ENCODE measurements around the gene TPRN.

- TF ChIP-seq, protein P1, sequence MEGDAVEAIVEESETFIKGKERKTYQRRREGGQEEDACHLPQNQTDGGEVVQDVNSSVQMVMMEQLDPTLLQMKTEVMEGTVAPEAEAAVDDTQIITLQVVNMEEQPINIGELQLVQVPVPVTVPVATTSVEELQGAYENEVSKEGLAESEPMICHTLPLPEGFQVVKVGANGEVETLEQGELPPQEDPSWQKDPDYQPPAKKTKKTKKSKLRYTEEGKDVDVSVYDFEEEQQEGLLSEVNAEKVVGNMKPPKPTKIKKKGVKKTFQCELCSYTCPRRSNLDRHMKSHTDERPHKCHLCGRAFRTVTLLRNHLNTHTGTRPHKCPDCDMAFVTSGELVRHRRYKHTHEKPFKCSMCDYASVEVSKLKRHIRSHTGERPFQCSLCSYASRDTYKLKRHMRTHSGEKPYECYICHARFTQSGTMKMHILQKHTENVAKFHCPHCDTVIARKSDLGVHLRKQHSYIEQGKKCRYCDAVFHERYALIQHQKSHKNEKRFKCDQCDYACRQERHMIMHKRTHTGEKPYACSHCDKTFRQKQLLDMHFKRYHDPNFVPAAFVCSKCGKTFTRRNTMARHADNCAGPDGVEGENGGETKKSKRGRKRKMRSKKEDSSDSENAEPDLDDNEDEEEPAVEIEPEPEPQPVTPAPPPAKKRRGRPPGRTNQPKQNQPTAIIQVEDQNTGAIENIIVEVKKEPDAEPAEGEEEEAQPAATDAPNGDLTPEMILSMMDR (IDR thresholded peaks at IDR 0.05): no peak
- no peak for TF ChIP-seq POLR2A (IDR thresholded peaks at IDR 0.05)
Observed at GRCh38 chr9:137147091-137147792, 53.3 kb downstream of the TPRN start.
